Tibial nerve (tissue), 4 donors: ENCODE measurements around the gene SAMMSON. TPM values are rescaled to one million over a fixed set of nuclear protein-coding genes. Genes with fewer than 3 reads are reported as not detected.

Experiments
- DNase-seq, 2 donors: peaks; one replicate each; pipeline ENCODE4 v3.0.0-alpha.2; 2019; ENCODE audit warnings: low spot score in 2 of 2
- H3K27ac ChIP-seq, 4 donors: fragments of 200-600 bp; sonication (generic) in 3 of 4; one replicate each; pipeline ENCODE4 v1.5.1; 2017 to 2019; ENCODE audit warnings: mild to moderate bottlenecking in 1 of 4
- H3K27me3 ChIP-seq, 2 donors: fragments of 200-600 bp; sonication (generic) in 1 of 2; one replicate each; pipeline versions ENCODE4 v1.5.1 to v1.6.0; 2017 to 2019
- H3K36me3 ChIP-seq, 3 donors: fragments of 200-600 bp; sonication (generic); one replicate each; pipeline ENCODE4 v1.5.1; 2018 to 2019
- H3K4me1 ChIP-seq, 4 donors: fragments of 200-600 bp; sonication (generic) in 3 of 4; one replicate each; pipeline ENCODE4 v1.5.1; 2017 to 2019
- H3K4me3 ChIP-seq, 4 donors: fragments of 200-600 bp; sonication (generic) in 3 of 4; one replicate each; pipeline ENCODE4 v1.5.1; 2017 to 2019; ENCODE audit warnings: mild to moderate bottlenecking in 1 of 4, moderate library complexity in 1 of 4
- H3K9me3 ChIP-seq, 4 donors: fragments of 200-600 bp; sonication (generic) in 3 of 4; one replicate each; pipeline ENCODE4 v1.5.1; 2017 to 2019
- EP300 ChIP-seq, 2 donors: sonication (generic); formaldehyde crosslinking; IDR thresholded peaks; one replicate each; pipeline ENCODE4 v1.6.1; 2017; ENCODE audit warnings: antibody characterized with exemption in 2 of 2, mild to moderate bottlenecking in 1 of 2
- POLR2A ChIP-seq, 2 donors: fragments of 450-650 bp; IDR thresholded peaks; one replicate each; pipeline ENCODE4 v1.6.1; 2017; ENCODE audit warnings: antibody characterized with exemption in 2 of 2, mild to moderate bottlenecking in 2 of 2, moderate library complexity in 2 of 2
- WGBS, 2 donors: methylation state at CpG; one replicate each; pipeline ENCODE4 v1.1.5; 2018; 5-methylcytosine and 5-hydroxymethylcytosine counted together
- total RNA-seq, 4 donors: library from RNA; depleted of rRNA; stranded (reverse); fragments of >200 nt; gene quantifications; one replicate each; pipeline ENCODE4 v1.1.0, GENCODE V29; 2016
- TF ChIP-seq, protein P1 (sequence below), 5 experiments: fragments of 200-600 bp in 3 of 5; fragments of 450-650 bp in 2 of 5; sonication (generic) in 3 of 5; IDR thresholded peaks; one replicate each; pipeline ENCODE4 v1.5.1; 2016 to 2019; ENCODE audit warnings: antibody characterized with exemption in 5 of 5, mild to moderate bottlenecking in 3 of 5, moderate library complexity in 2 of 5

Gene SAMMSON
- total RNA-seq, 4 donors from 2014 or later = 2.1 to 3.1 (median 2.3) TPM

DNA sequence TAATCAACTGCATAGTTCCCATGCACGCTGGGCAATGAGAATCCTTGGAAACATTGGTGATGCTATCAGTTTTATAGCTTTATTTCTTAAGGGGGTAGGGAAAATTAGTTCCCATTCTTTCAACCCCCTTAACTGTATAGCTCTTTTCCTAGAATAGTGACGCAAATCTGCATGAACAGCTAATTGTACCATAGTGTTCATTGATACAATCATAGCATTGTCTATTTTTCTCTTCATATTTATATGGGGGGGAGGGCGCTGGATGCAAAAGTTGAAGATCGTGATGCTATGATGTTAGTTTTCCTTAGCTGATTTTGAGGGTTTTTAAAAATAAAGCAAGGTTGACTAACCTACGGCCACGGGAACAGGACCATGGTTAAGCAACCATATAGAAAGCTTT, 32.4 kb upstream of the SAMMSON start:
- Histone ChIP-seq H3K27ac (peak overlapping the region in 2 of 4 donors; percentile 23 to 35), H3K9me3 (no peaks in the 10 kb centered on the region), H3K36me3 (peaks cover 0 to 10% (median 0%) of the 10 kb centered on the region in 3 donors), H3K27me3 (no peaks in the 10 kb centered on the region), H3K4me3 (no peak overlapping the region), H3K4me1 (peaks cover 0 to 17% (median 0%) of the 10 kb centered on the region in 4 donors)
- WGBS, 2 donors = 52 to 59% methylated on average over 6 of the region's 6 CpGs
- TF ChIP-seq EP300 (IDR thresholded peaks at IDR 0.05) (no peak), POLR2A (IDR thresholded peaks at IDR 0.05) (no peak)
- TF ChIP-seq, protein P1, sequence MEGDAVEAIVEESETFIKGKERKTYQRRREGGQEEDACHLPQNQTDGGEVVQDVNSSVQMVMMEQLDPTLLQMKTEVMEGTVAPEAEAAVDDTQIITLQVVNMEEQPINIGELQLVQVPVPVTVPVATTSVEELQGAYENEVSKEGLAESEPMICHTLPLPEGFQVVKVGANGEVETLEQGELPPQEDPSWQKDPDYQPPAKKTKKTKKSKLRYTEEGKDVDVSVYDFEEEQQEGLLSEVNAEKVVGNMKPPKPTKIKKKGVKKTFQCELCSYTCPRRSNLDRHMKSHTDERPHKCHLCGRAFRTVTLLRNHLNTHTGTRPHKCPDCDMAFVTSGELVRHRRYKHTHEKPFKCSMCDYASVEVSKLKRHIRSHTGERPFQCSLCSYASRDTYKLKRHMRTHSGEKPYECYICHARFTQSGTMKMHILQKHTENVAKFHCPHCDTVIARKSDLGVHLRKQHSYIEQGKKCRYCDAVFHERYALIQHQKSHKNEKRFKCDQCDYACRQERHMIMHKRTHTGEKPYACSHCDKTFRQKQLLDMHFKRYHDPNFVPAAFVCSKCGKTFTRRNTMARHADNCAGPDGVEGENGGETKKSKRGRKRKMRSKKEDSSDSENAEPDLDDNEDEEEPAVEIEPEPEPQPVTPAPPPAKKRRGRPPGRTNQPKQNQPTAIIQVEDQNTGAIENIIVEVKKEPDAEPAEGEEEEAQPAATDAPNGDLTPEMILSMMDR (IDR thresholded peaks at IDR 0.05) = no peak
- no peak for DNase-seq

DNA sequence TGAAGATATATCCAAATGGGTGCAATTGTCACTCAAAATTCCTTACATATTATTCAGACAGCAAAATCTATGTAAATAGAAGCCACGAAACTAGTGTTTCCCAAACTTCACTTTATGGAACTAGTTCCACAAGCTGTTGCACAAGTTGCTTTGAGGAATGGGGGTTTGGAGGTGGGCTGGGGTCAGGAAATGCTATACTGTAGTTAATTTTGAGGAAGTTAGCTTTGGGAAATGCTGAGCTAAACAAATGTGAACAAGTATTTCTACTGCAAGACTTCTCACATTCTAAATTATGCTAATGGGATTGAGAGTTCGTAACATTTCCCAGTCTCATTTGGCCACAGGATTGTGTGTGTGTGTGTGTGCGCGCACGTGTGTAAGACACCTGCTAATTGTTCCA, 28.7 kb upstream of the SAMMSON start:
- Histone ChIP-seq H3K36me3 (no peaks in the 10 kb centered on the region), H3K27ac (no peak overlapping the region), H3K27me3 (no peaks in the 10 kb centered on the region), H3K4me1 (peaks cover 0 to 17% (median 0%) of the 10 kb centered on the region in 4 donors), H3K9me3 (no peaks in the 10 kb centered on the region), H3K4me3 (no peak overlapping the region)
- no peak for DNase-seq
- TF ChIP-seq EP300 (IDR thresholded peaks at IDR 0.05) = peak in 1 of 2 donors; percentile 34
- no peak for TF ChIP-seq POLR2A (IDR thresholded peaks at IDR 0.05)
- TF ChIP-seq, protein P1 (IDR thresholded peaks at IDR 0.05) = no peak
- WGBS, 2 donors = 80 to 85% methylated on average over 5 of the region's 5 CpGs

DNA sequence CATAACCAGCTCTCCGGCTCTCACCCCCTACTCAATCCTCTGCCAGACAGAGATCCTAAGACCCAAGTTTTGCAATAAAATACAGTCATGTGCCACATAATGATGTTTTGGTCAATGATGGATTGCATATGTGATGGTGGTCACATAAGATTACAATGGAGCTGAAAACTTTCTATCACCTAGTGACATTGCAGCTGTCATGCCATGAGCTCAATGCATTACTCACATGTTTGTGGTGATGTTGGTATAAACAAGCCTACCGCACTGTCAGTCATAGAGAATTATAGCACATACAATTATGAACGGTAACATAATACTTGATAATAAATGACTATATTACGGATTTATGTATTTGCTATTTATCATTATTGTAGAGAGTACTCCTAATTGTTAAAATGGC, 26.9 kb upstream of the SAMMSON start:
- Histone ChIP-seq H3K4me3 (no peak overlapping the region), H3K36me3 (no peaks in the 10 kb centered on the region), H3K27ac (no peak overlapping the region), H3K27me3 (no peaks in the 10 kb centered on the region), H3K9me3 (peaks cover 0 to 8% (median 0%) of the 10 kb centered on the region in 4 donors), H3K4me1 (peaks cover 0 to 12% (median 0%) of the 10 kb centered on the region in 4 donors)
- no peak for DNase-seq
- 93 to 95% methylated on average over 4 of the region's 4 CpGs for WGBS, 2 donors
- TF ChIP-seq, protein P1 (IDR thresholded peaks at IDR 0.05) = no peak
- TF ChIP-seq EP300 (IDR thresholded peaks at IDR 0.05) = no peak
- no peak for TF ChIP-seq POLR2A (IDR thresholded peaks at IDR 0.05)

DNA sequence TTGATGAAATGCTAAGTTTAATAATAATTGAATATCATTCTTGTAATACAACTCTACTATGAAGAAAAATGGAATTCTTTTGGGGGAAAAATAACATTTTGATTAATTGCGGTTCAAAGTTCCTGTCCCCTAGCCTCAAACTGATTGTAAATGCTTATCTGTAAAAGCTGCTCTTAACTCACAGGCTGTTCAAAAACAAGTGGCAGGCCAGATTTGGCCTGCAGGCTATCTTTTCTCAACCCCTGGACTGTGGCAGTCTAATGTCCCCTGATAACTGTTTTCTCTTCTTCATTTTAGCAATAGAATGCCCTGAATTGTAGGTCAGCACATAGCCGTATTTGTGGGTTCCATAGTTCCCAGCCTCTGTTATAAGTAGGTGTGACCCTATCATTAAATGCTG, 23.5 kb upstream of the SAMMSON start:
- Histone ChIP-seq H3K27ac (no peak overlapping the region), H3K9me3 (peaks cover 0 to 27% (median 0%) of the 10 kb centered on the region in 4 donors), H3K4me1 (no peaks in the 10 kb centered on the region), H3K36me3 (no peaks in the 10 kb centered on the region), H3K4me3 (no peak overlapping the region), H3K27me3 (no peaks in the 10 kb centered on the region)
- TF ChIP-seq POLR2A (IDR thresholded peaks at IDR 0.05) (no peak), EP300 (IDR thresholded peaks at IDR 0.05) (no peak)
- TF ChIP-seq, protein P1 (IDR thresholded peaks at IDR 0.05) = no peak
- DNase-seq = no peak
- WGBS, 2 donors = 82 to 84% methylated on average over 2 of the region's 2 CpGs

DNA sequence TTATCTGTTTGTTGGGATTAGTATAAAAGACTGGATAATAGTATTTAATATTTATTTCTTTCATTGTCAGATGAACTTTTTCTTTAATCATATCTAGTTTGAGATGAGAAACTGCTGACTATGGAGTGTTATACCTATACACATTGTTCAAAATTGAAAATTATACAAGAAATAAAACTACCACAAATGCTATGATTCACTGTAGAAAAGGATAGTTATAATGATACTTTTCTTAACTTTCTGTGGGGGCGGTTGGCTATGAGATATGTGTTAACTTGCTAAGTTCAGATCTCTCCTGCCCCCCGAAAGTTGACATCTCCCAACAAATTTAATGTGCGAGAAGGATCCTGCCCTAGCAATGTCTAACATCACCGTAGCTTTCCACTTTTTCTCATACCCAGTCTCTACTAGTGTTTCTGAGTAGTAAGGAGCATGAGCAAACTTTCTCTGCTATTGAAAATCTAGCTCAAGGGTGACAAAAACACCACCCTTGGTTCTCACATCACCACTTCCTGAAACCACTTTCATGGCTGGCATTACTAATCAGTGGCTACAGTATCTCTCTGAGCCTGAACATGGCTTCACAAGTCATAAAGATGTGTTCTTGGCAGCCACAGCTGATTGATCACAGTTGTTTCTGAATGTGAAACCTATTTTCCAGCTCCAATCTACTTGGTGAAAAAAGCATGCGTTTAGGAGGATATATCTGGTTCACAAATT, 15.8 kb upstream of the SAMMSON start:
- DNase-seq = no peak
- peaks cover 0 to 8% (median 0%) of the 10 kb centered on the region in 4 donors for H3K9me3 ChIP-seq
- no peaks in the 10 kb centered on the region for H3K27me3 ChIP-seq
- WGBS, 2 donors = 88 to 91% methylated on average over 5 of the region's 5 CpGs
- no peaks in the 10 kb centered on the region for H3K4me1 ChIP-seq
- no peak overlapping the region for H3K27ac ChIP-seq
- no peak for TF ChIP-seq POLR2A (IDR thresholded peaks at IDR 0.05)
- no peak for TF ChIP-seq EP300 (IDR thresholded peaks at IDR 0.05)
- TF ChIP-seq, protein P1 (IDR thresholded peaks at IDR 0.05) = no peak
- H3K36me3 ChIP-seq = no peaks in the 10 kb centered on the region
- no peak overlapping the region for H3K4me3 ChIP-seq
